LoVo (cell line): ENCODE results near the gene CLPTM1L.

Experiments
- DNase-seq: peaks from one replicate; pipeline ENCODE4 v3.0.0-alpha.2; 2016; ENCODE audit warnings: low spot score

Gene CLPTM1L

GRCh38 chr5:1344975-1345838 is at the start of gene CLPTM1L:
Gene CLPTM1L, minus strand, starts transcription at chr5:1345099. Its CDS starts 258 bp downstream, at chr5:1344841.
- peak; percentile 96 for DNase-seq

- DNase-seq, result no peak
Observed at GRCh38 chr5:1393571-1394501, 48.9 kb upstream of the CLPTM1L start.

GRCh38 chr5:1392801-1393565 is 48.1 kb upstream of the CLPTM1L start:
- DNase-seq, result no peak

- DNase-seq, result no peak
Observed at GRCh38 chr5:1392261-1392660, 47.4 kb upstream of the CLPTM1L start.

GRCh38 chr5:1391691-1392090 is 46.8 kb upstream of the CLPTM1L start:
- no peak for DNase-seq

- DNase-seq, result no peak
Observed at GRCh38 chr5:1390861-1391600, 46.1 kb upstream of the CLPTM1L start.

- DNase-seq, result no peak
Observed at GRCh38 chr5:1390333-1390732, 45.4 kb upstream of the CLPTM1L start.

- DNase-seq, result no peak
Observed at GRCh38 chr5:1388383-1388967, 43.6 kb upstream of the CLPTM1L start.

GRCh38 chr5:1387876-1388275 is 43.0 kb upstream of the CLPTM1L start:
- no peak for DNase-seq

- DNase-seq, result no peak
Observed at GRCh38 chr5:1387059-1387755, 42.3 kb upstream of the CLPTM1L start.

- no peak for DNase-seq
Observed at GRCh38 chr5:1386274-1386717, 41.4 kb upstream of the CLPTM1L start.

- peak; percentile 85 for DNase-seq
Observed at GRCh38 chr5:1385395-1386273, 40.7 kb upstream of the CLPTM1L start.

GRCh38 chr5:1384521-1384920 is 39.6 kb upstream of the CLPTM1L start:
- no peak for DNase-seq

GRCh38 chr5:1383886-1384401 is 39.0 kb upstream of the CLPTM1L start:
- DNase-seq, result no peak

GRCh38 chr5:1383344-1383743 is 38.4 kb upstream of the CLPTM1L start:
- DNase-seq, result no peak

- no peak for DNase-seq
Observed at GRCh38 chr5:1382248-1382700, 37.4 kb upstream of the CLPTM1L start.

- DNase-seq, result no peak
Observed at GRCh38 chr5:1381370-1382247, 36.7 kb upstream of the CLPTM1L start.

- DNase-seq, result no peak
Observed at GRCh38 chr5:1380910-1381309, 36.0 kb upstream of the CLPTM1L start.
